GM18868 (cell line): ENCODE data around the gene AHNAK2.
A peak's percentile ranks its signal among the peaks of the same experiment; 100 is the strongest.
"Not testable (repeated sequence)": the region's sequence is repeated elsewhere in the genome, so short reads cannot be mapped to it uniquely, and the experiment has no call there.

Source experiments
- ATAC-seq: cut with Tn5 transposase; IDR thresholded peaks from one replicate; pipeline ENCODE4 v1.9.1; 2021; ENCODE audit warnings: mild to moderate bottlenecking, moderate library complexity; ENCODE audit not compliant: unreplicated experiment

Gene AHNAK2

DNA sequence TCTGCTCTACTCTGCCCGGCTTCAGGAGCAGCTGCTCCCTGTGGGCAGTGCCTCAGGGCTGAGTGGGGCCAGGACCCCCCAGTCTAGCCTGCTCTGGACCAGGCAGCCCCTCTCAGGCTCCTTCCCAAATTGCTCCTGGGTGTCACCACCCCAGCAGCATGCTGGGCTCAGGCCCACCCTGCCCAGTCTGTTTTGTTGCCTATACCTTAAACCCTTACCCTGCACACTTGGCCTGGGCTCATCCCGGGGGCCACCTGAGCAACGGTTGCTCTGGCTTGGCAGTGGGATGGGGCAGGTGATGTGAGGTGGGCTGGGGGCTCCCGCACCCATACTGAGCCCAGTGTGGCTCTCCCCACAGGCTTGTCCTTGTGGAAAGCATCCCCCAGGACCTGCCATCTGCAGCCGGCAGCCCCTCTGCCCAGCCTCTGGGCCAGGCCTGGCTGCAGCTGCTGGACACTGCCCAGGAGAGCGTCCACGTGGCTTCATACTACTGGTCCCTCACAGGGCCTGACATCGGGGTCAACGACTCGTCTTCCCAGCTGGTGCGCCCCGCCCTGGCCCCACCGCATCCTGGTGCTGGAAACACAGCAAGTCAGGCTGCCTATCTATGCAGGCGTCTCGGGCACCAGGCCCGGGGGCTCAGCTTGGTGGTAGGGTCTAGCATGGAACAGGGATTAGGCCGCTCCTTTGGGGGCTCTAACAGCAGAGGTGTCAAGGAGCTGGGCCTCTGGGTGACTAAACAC lies 49.6 kb downstream of the AHNAK2 start:
- no peak for ATAC-seq

DNA sequence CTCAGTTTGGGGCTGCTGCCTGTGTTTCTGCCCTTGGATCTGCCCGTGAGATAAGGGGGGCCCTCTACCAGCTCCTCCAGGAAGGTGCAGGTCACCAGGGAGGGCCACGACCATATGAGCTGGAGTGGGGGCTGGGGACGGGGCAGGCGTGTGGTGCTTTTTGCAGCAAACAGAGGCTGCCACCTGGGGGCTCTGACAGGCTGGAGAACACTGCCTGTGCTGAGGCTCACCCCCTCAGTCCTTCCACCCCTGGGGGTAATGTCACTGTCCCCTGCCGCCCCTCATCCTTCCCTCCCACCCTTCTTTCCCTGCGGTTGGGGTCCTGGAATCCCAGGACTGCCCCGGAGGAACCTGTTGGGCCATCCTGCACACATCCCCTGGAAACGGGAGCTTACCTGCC lies 50.3 kb downstream of the AHNAK2 start:
- ATAC-seq, result no peak

DNA sequence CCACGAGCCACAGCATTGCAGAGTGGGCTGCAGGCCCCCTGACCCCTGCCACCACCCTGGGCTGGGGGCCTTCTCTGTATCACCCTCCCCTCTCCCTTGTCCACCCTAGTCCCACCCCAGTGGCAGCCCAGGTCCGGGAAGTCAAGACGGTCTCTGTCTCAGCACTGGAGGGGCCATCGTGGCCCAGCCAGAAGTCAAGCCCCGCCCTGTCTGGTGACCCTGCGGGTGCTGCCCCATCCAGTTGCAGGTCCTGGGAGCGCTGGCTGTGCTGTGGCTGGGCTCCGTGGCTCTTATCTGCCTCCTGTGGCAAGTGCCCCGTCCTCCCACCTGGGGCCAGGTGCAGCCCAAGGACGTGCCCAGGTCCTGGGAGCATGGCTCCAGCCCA lies 50.8 kb downstream of the AHNAK2 start:
- ATAC-seq, result no peak

DNA sequence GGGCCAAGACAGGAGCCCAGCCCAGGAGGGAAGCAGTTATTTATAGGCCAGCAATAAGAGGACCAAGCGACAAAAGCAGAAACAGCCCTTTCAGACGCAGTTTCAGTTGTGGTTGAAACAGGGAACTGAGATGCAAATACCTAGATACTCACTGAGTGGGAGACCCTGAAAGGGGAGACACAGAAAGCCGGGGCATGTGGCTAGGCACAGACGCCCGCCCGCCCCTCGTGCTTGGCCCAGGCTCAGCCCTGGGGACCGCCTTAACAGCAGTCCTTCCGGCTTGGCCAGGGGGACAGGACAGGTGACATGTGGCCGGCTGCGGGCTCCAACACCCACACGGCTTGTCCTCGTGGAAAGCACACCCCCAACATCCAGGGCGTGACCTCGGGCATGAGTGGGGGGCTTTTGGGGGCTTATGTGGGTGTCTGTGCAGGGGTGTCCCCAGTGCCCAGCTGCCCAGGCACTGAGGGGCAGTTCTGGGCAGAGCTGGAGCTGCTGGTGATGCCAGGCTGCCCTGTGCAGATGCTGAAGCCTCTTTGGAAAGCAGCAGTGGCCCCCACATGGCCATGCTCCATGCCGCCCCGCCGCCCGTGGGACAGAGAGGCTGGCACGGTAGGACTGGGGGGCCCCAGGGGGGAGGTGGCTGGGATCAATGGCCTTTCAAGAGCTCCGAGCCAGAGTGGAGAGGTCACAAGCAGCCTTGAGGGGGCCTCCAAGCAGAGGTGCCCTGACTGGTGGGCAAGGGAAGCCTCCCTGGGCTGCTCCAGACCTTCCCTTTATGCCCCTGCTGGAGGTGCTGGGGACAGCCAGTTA lies 51.3 kb downstream of the AHNAK2 start:
- peak; percentile 81 for ATAC-seq

DNA sequence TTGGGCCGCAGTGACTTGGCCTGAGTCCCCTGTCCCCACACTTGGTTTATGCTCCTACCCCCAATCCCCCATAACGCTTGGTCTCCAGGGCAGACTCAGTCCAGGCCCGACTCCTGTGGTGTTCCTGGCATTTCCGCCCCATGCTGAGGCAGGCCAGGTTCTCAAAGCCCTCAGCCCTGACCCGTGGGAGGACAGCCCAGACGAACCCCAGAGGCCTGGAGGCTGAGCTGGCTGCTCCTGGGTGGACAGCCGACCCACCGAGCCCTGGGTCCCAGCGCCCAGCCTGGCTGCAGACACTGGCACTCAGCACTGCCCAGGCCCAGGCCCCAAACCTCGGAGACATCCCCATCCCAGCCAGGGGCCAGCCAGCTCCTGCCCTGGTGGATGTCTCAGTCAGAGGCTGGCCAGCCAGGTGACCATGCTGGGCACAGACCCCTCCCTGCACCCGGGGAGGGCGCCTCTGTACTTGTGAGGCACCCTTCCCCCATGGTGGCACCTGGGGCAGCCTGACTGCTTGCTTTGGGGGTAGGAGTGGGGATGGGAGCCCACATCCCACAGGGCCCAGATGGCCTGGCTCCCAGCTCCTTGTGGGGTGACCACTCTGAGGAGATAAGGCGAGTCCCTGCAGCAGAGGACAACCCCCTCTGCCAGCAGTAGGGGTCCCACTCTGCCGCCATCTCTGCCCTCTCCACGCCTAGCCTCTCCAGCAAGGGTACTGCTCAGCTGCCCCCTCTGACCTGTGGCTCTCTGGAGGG lies 52.1 kb downstream of the AHNAK2 start:
- no peak for ATAC-seq

DNA sequence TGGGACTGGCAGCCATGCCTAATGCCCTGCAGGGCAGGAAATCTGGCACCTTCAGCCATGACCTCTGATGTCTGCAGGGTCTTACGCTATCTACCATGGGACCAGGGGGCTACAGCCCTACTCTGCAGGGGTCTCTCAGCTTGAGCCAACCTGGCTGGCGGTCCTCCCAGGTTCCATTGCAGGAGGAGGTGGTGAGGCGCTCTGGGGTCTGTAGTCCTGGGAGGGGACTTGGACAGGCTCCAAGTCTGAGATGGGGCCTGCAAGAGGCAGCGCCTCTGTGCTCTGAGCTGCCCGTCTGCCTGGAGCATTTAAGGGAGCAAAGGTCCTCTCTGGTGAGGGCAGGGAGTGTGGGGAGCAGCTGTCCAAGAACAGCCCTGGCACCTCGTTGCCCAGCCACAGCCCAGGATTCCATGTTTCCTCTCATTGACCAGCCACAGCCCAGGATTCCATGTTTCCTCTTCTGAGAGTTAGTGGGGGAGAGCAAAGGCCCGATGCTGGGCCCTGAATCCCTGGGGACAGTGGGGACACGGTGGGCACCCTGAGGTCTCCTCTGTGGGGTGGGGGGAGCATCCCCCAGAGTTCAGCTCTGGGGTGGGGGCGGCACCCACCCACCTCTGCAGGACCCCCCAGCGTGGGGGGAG lies 52.8 kb downstream of the AHNAK2 start:
- ATAC-seq, result no peak

DNA sequence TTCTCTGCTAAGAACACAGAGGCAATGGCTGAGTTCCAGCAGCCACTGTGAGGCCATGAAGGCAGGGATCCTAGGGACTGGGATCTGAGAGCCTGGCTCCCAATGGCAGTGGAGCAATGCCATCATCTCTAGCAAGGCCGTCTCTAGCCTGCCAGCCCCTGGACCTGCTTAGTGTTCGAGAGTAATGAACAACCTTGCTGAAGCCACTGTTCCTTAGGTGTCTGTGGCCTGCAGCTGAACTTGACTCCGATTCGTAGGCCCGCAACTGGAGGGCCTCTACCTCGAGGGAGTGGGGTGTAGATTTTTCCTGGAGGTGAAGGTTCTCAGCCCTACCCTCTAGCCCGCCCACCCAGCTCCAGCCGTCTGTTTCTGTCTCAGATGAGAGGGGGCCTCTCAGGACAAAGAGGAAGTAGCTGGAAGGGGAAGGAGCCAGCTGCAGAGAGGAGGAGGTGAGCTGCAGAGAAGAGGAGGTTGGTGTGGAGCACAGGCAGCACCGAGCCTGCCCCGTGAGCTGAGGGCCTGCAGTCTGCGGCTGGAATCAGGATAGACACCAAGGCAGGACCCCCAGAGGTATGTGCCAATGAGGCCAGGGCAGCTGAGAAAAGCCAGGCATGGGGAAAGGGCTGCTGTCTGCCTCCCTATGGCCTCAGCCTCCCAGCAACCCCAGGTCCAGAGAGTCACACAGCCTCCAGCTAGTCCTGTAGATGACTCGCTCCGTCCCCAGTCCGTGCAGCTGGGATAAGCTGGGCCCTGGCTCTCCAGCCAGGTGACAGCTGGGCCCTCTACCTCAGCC lies 53.6 kb downstream of the AHNAK2 start, which contains the start of gene PLD4:
PLD4 (plus strand) TSS at position 459 of the 793 bp plus-strand sequence. CDS start 2,262 bp downstream, outside the sequence.
- no peak for ATAC-seq

DNA sequence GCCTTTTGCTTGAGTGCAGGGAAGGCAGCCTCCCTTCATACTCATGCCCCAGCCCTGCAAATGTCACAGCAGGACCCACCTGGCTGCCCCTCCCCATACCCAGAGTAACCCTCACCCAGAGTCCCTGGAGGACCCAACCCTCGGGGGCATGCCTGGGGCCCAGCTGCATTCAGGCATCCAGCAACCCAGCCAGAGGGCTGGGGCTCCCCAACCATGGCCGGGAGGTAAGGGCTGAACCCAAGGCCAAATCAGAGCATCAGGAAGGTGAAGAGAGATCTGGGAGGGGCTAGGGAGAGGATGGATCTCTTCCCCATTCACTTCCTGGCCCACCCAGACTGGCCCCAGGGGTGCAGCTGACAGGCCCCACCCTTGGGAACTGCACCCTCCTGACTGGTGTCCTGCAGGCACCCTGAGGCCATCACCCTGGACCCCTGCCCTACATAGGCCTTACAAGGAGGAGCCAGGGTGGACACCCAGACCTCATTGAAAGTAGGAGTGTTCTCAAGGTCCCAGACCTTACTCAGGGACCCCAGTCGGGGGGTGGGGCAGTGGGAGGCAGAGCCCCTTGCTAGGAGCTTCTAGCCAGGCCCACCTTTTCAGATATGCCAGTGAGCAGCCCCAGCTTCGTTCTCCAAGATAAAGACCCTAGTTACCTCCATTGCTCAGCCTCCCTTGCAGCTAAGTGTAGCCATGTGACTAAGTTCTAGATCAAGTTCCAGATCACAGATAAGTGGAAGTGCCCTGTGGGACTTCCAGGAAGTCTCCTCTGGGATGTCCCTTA lies 54.3 kb downstream of the AHNAK2 start:
- ATAC-seq, result no peak

DNA sequence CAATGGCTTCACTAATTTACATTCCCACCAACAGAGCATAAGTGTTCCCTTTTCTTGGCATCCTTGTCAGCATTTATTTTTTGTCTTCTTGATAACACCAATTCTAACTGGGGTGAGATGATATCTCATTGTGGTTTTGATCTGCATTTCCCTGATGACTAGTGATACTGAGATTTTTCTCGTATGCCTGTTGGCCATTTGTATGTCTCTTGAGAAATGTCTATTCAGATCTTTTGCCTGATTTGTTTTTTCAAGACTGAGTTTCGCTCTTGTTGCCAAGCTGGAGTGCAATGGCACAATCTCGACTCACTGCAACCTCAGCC lies 58.2 kb downstream of the AHNAK2 start:
- ATAC-seq, result no peak

DNA sequence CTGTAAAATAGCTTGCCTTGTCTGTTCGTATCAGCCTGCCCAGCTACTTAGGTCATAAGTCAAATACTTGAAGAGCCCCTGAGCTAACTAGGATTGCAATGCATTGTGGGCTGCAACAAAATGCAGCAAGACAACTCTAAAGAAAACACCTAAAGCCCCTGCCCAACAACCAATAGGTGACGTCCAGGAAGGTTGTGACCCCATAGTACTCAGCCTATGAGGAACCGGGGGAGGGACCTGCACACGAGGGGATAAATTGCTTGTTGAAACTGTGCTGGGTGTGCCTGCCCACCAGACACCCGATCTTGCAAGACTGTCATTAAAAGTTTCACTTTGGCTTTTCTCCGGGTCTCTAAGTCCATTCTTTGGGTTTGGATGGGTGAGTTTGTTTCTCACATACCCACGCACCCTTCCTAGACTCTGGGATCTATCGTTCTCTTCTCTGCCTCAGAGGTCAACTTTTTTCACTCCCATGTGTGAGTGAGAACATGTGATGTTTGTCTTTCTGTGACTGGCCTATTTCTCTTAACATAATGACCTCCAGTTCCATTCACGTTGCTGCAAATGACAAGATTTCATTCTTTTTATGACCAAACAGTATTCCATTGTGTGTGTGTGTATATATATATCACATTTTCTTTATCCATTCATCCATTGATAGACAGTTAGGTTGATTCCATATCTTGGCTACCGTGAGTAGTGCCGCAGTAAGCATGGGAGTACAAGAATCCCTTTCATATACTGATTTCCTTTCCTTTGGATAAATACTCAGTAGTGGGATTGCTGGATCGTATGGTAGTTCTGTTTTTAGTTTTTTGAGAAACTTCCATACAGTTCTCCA lies 58.8 kb downstream of the AHNAK2 start:
- ATAC-seq, result not testable (repeated sequence)

DNA sequence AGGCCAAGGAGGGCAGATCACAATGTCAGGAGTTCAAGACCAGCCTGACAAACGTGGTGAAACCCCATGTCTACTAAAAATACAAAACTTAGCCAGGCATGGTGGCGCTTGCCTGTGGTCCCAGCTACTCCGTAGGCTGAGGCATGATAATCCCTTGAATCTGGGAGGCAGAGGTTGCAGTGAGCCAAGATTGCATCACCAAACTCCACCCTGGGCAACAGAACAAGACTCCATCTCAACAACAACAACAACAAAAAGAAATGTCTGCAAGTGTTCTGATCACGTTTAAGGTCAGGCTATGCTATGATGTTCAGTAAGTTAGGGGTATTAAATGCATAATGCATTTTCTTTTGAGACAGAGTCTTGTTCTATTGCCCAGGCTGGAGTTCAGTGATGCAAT lies 60.2 kb downstream of the AHNAK2 start:
- ATAC-seq, result no peak

DNA sequence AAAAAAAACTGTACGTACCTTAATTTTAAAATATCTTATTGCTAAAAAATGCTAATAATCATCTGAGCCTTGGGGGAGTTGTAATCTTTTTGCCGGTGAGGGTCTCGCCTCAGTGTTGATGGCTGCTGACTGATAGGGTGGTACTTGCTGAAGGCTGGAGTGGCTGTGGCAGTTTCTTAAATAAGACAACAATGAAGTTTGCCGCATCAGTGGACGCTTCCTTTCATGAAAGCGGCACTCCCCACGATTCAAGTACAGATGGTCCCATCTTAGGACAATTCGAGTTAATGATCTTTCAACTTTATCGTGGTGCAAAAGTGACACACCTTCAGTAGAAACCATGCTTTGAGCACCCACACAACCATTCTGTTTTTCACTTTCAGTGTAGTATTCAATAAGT lies 61.1 kb downstream of the AHNAK2 start:
- no peak for ATAC-seq

DNA sequence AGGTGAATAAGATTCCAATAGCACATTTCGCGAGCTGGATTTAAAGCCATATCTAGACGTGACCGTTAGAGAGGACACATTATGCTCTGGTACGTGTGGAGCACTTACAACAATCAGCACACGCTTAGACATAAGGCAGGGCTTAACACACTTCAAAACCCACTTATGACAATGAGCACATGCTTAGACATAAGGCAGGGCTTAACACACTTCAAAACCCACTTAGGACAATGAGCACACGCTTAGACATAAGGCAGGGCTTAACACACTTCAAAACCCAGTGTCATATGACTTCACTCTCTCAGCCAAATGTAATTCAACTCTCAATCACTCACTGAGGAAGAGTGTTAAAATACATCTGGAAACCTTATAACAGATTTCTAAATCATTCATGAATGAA lies 64.7 kb downstream of the AHNAK2 start:
- ATAC-seq, result no peak

DNA sequence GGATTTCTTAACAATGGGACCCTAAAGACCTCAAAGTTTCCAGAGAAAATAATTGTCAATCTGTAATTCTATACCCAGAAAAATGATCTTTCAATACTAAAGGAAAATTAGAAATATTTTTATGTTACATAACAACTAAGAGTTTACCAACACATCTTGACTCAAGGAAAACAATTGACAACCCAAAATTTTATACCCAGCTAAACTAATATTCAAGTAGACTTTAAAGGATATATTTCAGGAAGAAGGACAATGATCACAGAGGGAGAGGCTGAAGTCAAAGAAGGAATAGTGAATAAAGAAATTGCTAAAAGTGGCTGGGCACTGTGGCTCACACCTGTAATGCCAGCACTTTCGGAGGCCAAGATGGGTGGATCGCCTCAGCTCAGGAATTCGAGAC lies 66.1 kb downstream of the AHNAK2 start:
- ATAC-seq, result no peak

DNA sequence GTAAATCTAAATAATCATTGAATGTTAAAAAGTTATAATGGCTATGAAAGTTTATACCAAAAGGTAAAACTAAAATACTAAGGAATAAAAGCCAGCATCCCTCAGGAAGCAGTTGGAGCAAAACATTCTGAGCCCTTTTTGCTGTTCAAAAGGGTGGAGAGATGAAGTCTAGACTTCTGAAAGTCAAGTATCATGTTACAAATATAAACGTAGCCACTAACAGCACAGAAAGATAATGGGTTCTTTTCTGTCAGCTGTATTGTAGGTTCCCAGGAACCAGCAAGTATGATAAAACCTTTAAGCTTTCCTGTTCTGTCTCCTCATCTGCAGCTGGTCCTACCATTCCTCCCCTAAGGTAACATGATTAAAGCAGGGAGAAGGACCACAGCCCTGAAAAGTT lies 69.9 kb downstream of the AHNAK2 start:
- ATAC-seq, result no peak

DNA sequence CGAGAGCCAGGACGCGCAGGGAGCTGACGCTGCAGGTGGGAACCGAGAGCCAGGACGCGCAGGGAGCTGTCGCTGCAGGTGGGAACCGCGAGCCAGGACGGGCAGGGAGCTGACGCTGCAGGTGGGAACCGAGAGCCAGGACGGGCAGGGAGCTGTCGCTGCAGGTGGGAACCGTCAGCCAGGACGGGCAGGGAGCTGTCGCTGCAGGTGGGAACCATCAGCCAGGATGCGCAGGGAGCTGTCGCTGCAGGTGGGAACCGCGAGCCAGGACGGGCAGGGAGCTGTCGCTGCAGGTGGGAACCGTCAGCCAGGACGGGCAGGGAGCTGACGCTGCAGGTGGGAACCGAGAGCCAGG lies 72.6 kb downstream of the AHNAK2 start:
- not testable (repeated sequence) for ATAC-seq

DNA sequence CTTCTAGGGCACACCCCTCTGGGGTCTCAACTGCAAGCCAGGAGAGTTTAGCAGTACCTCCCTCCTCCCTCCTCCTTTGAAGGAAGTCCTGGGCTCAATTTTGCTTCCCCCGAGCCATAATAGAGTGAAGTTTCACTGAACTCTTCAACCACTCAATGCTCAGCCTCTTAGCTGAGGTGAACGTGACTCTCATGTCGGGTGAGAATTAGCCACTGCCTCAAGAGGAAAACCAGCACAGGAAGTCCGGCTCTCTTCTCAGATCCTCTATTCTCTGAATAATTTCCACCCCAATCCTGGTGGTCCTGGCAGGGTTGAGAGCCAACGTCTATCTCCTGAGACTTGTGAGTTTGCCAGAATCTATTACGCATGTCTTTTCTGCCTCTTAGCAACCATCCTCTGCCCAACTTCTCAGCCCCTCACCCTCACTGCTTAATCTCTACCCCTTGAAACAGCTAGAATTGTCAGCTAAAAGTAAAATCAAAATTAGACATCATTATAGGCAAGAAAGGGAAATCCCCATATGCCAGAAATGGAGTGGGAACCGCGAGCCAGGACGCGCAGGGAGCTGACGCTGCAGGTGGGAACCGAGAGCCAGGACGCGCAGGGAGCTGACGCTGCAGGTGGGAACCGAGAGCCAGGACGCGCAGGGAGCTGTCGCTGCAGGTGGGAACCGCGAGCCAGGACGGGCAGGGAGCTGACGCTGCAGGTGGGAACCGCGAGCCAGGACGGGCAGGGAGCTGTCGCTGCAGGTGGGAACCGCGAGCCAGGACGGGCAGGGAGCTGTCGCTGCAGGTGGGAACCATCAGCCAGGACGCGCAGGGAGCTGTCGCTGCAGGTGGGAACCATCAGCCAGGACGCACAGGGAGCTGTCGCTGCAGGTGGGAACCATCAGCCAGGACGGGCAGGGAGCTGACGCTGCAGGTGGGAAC lies 73.3 kb downstream of the AHNAK2 start:
- not testable (repeated sequence) for ATAC-seq

DNA sequence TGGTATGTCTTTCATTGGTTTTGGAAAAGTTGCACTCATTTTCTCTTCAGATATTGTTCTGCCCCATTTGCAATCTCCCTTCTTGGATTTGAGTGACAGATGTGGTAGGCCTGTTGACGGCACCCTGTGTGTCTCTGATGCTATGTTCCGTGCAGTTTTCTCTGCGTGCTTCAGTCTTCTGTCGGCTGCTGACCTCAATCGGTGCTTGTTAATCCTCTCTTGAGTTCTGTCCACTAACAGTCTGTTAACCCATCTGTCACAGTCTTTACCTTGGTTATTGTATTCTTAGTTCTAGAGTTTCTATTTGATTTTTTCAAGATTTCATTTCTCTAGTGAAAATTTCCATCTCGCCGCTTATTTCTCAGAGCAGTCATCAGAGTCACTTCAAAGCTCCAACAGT lies 74.2 kb downstream of the AHNAK2 start:
- ATAC-seq, result no peak
